A673 (cell line): Measurements from ENCODE around the gene RBMS1.

Source experiments
- EZH2 ChIP-seq: fragments of 200-600 bp; sonication (generic); IDR thresholded peaks from 2 replicates; pipeline ENCODE4 v1.6.1; 2017; ENCODE audit warnings: borderline replicate concordance, low read depth, mild to moderate bottlenecking, mixed read lengths, antibody characterized with exemption, low read length; ENCODE audit not compliant: poor library complexity, severe bottlenecking
- TF ChIP-seq, protein P1 (sequence below): fragments of 300-800, 200-600 bp; sonication (generic); conservative IDR thresholded peaks from 2 replicates; pipeline ENCODE4 v1.5.1; 2017; ENCODE audit warnings: low read depth, mild to moderate bottlenecking, antibody characterized with exemption, low read length, moderate library complexity, mixed read lengths

DNA sequence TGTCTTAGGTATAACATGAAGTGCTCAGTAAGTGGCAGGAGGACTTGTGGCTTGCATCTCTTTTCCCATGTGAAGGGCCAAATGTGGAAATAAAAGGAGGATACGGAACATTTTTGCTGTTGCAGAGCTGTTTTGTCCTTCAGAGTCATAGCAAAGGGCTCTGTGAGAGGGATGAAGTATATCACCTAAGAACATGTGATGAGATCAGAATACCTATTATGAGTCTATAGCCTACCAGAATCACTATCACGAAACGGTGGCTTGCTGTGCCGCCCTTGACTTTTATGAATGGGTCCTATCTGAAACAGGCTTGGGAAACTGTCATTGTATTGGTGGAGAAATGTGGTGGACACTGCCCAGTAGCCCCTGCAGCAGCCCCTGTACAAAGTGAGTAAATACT, 226.6 kb downstream of the RBMS1 start:
- TF ChIP-seq, protein P1, sequence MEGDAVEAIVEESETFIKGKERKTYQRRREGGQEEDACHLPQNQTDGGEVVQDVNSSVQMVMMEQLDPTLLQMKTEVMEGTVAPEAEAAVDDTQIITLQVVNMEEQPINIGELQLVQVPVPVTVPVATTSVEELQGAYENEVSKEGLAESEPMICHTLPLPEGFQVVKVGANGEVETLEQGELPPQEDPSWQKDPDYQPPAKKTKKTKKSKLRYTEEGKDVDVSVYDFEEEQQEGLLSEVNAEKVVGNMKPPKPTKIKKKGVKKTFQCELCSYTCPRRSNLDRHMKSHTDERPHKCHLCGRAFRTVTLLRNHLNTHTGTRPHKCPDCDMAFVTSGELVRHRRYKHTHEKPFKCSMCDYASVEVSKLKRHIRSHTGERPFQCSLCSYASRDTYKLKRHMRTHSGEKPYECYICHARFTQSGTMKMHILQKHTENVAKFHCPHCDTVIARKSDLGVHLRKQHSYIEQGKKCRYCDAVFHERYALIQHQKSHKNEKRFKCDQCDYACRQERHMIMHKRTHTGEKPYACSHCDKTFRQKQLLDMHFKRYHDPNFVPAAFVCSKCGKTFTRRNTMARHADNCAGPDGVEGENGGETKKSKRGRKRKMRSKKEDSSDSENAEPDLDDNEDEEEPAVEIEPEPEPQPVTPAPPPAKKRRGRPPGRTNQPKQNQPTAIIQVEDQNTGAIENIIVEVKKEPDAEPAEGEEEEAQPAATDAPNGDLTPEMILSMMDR = no peak
- no peak for TF ChIP-seq EZH2
